HG02870 (cell line): ENCODE results near the gene CADPS2.

Source experiments
- ATAC-seq: cut with Tn5 transposase; IDR thresholded peaks from one replicate; pipeline ENCODE4 v1.9.1; 2021; ENCODE audit warnings: mild to moderate bottlenecking, moderate library complexity; ENCODE audit not compliant: unreplicated experiment

Gene CADPS2

GRCh38 chr7:122407195-122407594 lies 479.1 kb downstream of the CADPS2 start:
- no peak for ATAC-seq

DNA sequence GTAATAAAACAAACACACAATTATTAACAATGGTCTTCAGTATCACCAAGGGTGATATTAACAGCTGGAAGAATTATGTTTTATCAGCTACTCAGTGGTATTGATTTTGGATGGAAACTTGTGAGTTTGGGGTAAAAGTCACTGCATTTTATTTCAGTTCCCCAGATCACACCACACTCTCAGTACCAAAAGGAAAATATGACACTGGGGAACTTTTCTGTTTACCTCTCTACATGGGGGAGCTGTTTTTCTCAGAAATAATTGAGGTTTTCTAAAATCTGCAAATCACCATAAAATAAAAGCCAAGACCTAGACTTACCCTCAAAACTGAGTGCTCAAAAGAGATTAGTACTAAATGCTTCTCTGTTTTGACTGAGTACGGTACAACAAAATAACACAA lies 483.1 kb downstream of the CADPS2 start:
- no peak for ATAC-seq

DNA sequence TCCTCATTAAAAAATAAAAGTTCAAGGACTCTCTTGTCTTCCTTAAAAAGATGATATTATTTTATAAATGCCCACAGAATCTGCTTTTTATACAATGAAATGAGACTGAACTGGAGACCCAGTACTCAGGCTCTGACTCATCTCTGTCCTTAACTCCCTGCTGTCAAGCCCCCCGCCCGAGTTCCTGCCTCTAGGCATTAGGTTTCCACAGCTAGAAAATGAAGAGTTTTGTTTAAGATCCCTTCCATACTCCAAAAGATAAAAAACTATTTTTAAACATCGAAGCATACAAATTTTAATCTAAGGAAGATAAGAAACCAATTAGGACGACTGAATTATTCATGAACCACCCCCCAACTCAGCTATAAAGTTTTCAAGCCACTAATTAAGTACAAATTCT lies 484.0 kb downstream of the CADPS2 start:
- ATAC-seq: no peak

GRCh38 chr7:122397381-122397780 lies 488.9 kb downstream of the CADPS2 start:
- ATAC-seq: no peak

DNA sequence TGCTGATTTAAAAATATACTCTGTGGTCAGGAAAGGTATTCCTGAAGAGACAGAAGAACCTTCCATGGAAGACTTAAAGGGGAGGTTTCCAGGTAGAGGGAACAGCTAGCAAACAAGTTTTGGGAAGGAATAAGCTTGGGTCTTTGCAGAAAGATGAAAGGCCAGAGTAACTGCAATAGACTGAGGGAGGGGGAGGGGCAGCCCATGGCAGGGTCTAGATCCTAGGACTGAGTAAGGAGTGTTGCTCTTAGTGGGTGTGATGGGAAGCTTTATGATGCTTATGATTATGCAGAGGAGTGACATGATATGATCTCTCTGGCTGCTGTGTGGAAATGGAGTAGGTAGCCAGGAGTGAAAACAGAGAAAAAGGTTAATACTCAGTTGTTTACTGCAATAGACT lies 491.7 kb downstream of the CADPS2 start:
- no peak for ATAC-seq

GRCh38 chr7:122384528-122384927 lies 501.7 kb downstream of the CADPS2 start:
- no peak for ATAC-seq

DNA sequence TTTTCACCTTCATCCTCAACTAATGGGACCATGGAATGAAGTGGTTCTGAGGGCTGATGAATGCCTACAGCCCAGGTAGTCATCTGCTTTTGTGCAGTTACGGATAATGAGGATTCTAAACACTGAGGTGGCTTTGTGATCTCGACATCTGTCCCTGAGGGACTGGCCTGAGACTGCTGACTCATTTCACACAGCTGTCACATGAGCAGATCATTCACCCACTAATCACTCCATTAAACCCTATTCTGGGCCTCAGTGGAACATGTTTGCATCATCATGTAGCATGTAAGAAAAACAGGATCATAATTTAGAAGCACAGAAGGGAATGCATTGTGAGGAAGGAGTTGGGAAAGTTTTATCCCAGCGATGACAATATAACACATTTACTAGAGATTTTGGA lies 502.3 kb downstream of the CADPS2 start:
- peak; percentile 83 for ATAC-seq

DNA sequence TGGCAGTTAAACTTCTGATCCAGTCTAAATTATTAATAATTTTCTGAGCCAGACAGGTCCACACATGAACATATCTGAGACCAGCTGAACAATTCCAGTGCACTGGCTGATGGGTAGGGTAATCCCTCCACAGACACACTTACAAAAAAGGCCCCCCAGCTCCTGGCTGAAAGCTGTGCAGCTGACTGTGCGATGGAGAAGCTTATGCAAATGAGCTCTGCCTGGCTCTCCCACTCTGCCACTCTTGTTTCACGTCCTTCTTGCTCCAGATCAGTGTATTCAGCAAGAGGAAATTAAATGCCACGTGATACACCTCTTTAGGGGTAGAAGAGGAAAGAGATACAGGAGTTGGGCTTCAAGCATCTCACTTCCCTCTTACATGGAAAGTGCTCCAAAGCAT lies 505.3 kb downstream of the CADPS2 start:
- ATAC-seq: no peak

DNA sequence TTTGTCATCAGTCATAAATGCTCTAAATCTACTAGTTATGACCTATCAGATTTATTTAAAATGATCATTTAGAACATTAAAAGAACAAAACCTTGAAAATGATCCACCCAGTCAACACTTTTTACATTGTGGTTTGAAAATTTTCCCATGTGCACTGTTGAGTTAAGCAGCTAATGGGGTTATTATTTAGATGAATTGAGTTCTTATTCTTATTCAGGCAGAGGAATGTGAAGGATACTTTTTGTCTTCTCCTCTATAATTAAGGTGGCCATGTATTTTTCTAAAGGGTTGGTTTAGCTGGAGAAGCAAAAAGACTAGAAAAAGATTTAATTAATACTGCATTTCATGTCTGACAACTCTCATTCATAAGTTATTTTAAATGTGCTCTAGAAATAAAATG lies 506.8 kb downstream of the CADPS2 start:
- no peak for ATAC-seq

GRCh38 chr7:122369756-122370155 lies 516.5 kb downstream of the CADPS2 start:
- no peak for ATAC-seq

DNA sequence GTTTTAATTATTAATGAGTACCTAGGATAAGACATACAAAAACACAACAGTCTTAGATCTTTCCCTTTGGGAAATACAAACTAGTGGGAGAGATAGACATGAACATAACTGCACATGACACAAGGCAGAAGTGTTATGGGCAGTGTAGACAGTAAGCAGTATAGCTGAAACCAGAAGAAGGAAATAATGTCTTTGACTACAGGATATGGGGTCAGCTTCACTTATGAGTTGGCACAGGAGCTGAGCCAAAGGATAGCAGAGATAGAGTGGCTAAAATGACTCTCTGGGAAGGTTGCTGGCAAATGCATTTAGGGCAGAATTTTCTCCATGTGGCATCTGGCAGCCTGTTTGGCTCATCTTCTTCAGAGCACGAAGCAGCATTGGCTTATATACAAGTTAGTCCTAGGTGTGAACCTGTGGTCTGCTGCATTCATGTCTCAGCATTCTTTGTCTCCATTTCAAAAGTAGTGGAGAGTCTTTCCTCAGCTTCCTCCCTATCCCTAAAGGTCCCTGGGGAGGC lies 521.4 kb downstream of the CADPS2 start:
- no peak for ATAC-seq

- ATAC-seq: no peak
Observed at GRCh38 chr7:122363144-122363543, 523.1 kb downstream of the CADPS2 start.

DNA sequence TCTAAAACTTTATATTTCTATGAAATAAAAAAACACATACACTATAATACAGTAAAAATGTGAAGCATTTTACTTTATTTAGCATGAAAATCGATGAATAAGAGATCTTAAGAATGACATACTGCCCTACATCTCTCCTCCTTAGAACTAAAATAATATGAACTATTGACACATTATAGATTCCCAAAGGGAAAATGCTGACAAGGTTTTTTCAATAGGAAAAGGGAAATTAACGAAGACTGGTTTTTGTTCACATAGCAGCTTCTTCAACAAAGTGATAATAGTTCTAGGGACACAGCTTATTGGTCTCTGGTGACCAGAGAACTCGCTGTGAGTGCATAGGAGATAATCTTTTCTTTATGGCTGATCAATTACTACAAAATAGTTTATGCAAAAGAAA lies 523.8 kb downstream of the CADPS2 start:
- no peak for ATAC-seq

- ATAC-seq: no peak
Observed at GRCh38 chr7:122354656-122355055, 531.6 kb downstream of the CADPS2 start.

- no peak for ATAC-seq
Observed at GRCh38 chr7:122352454-122352853, 533.8 kb downstream of the CADPS2 start.

- ATAC-seq: no peak
Observed at GRCh38 chr7:122350701-122351100, 535.6 kb downstream of the CADPS2 start.

- ATAC-seq: no peak
Observed at GRCh38 chr7:122344303-122344620, 542.0 kb downstream of the CADPS2 start.

GRCh38 chr7:122343601-122344302 lies 542.5 kb downstream of the CADPS2 start:
- ATAC-seq: no peak

GRCh38 chr7:122340427-122340826 lies 545.8 kb downstream of the CADPS2 start:
- no peak for ATAC-seq

GRCh38 chr7:122339145-122339904 lies 546.9 kb downstream of the CADPS2 start:
- no peak for ATAC-seq

DNA sequence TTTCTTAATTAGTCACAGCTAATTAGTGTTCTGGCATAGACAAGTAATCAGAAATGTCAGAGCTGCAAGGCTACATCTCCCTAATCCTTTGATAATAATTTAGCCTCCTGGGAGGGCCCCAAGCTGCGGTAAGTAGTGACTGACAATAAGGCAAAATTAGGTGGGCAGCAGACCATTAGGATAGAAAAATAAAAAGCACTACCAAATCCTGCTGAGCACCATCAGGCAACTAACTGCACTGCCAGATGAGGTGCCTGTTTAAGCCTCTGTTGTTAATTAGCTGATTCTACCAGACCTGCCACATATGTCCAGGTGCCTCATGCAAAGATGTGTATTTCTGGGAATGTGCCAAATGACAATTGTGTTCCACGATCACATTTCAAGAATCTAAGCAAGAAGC lies 549.2 kb downstream of the CADPS2 start:
- ATAC-seq: no peak

DNA sequence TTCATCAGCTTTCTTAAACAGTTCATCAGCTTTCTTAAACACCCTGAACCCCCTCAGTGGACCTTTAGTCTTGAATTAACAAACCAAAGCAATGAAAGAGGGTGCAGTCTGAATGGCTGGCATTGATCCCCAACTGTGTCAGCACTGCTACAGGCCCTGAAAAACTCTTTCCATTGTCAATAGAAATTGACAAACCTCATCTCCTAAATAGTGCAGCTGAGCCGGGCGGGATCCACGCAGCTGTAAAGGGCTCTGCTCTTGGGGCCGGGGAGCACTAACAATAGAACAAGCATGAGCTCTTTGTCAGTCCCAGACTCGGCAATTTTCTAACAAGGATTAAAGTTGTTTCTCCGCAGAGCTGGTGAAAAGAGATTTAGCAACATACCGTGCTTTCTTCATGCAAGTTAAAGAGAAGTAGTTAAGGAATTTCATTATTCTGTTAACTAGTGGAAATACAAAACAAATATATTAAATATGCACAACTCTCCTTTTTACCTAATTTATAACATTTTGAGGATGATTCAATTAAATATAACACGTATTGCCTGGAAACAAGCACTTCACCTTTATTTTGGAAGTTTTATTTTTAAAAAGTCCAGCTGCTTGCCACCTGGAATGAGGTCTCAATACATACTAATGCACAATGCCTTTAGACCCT lies 557.0 kb downstream of the CADPS2 start:
- no peak for ATAC-seq
